Measurements from ENCODE around the gene SERPINB2. TPM values are rescaled to one million over a fixed set of nuclear protein-coding genes. Genes with fewer than 3 reads are reported as not detected.

The SERPINB2 gene
- total RNA-seq, 1 experiment from 2014 or later, result not detected

GRCh38 chr18:63850636-63851035, 36.9 kb upstream of the SERPINB2 start:
- ATAC-seq, result no peak
- Histone ChIP-seq H3K36me3 (ENCODE audit: control insufficient read depth in 1 of 2, insufficient read depth in 2 of 2, low read length in 2 of 2) (no peaks in the 10 kb centered on the region), H3K9me2 (ENCODE audit: insufficient read depth) (no peaks in the 10 kb centered on the region), H3K9ac (ENCODE audit: low read length) (no peak overlapping the region), H4K20me1 (ENCODE audit: insufficient read depth) (no peaks in the 10 kb centered on the region), H3K9me3 (ENCODE audit: control insufficient read depth in 1 of 2, insufficient read depth in 1 of 2, low read depth in 1 of 2, low read length in 2 of 2) (no peaks in the 10 kb centered on the region), H3K27me3 (ENCODE audit: insufficient read depth, low read length) (no peaks in the 10 kb centered on the region), H3K4me2 (ENCODE audit: low read length) (no peak overlapping the region), H3K79me2 (ENCODE audit: insufficient read depth, low read length) (no peaks in the 10 kb centered on the region), H2AFZ (ENCODE audit: low read depth, low read length, poor library complexity, severe bottlenecking) (no peak overlapping the region), H3K4me1 (ENCODE audit: control insufficient read depth in 1 of 2, insufficient read depth in 2 of 2, low read length in 2 of 2) (no peaks in the 10 kb centered on the region), H3K27ac (ENCODE audit: low read depth, low read length) (no peak overlapping the region), H3K4me3 (replicated peaks in 1 of 2; ENCODE audit: low read depth in 1 of 2, low read length in 2 of 2) (no peak overlapping the region)
- intact Hi-C loops (cut with micrococcal nuclease), result loop anchor here (1.0 to 5.0 kb wide), 2 partner anchors 86 to 413 kb away; no protein-coding TSS in a partner anchor
- ChIA-PET RAD21 (ENCODE audit: low non-redundant PET in 1 of 2, low total read pairs in 2 of 2, uncharacterized antibody in 2 of 2, unreplicated experiment in 2 of 2) (no interaction called here), POLR2A (no interaction called here), CTCF (no interaction called here)
- no peak for DNase-seq (ENCODE audit: low read depth, low spot score)
- TF ChIP-seq SP1 (IDR thresholded peaks at IDR 0.05; ENCODE audit: low read depth) (no peak), FOSL1 (IDR thresholded peaks at IDR 0.05; ENCODE audit: low read depth) (no peak), EZH2phosphoT487 (IDR thresholded peaks at IDR 0.05; ENCODE audit: borderline replicate concordance) (no peak), EZH2 (IDR thresholded peaks at IDR 0.05) (no peak), SRF (IDR thresholded peaks at IDR 0.05; ENCODE audit: low read depth) (no peak), CBX3 (IDR thresholded peaks at IDR 0.05; ENCODE audit: low read depth) (no peak), JUND (IDR thresholded peaks at IDR 0.05) (no peak)
- no TSS peak for BruUV-seq (replicated peaks)

- Histone ChIP-seq H3K79me2 (ENCODE audit: insufficient read depth, low read length) (no peaks in the 10 kb centered on the region), H3K9ac (ENCODE audit: low read length) (no peak overlapping the region), H3K36me3 (ENCODE audit: control insufficient read depth in 1 of 2, insufficient read depth in 2 of 2, low read length in 2 of 2) (no peaks in the 10 kb centered on the region), H2AFZ (ENCODE audit: low read depth, low read length, poor library complexity, severe bottlenecking) (no peak overlapping the region), H3K4me3 (replicated peaks in 1 of 2; ENCODE audit: low read depth in 1 of 2, low read length in 2 of 2) (no peak overlapping the region), H3K4me2 (ENCODE audit: low read length) (no peak overlapping the region), H3K4me1 (ENCODE audit: control insufficient read depth in 1 of 2, insufficient read depth in 2 of 2, low read length in 2 of 2) (no peaks in the 10 kb centered on the region), H4K20me1 (ENCODE audit: insufficient read depth) (no peaks in the 10 kb centered on the region), H3K27ac (ENCODE audit: low read depth, low read length) (no peak overlapping the region), H3K27me3 (ENCODE audit: insufficient read depth, low read length) (no peaks in the 10 kb centered on the region), H3K9me3 (ENCODE audit: control insufficient read depth in 1 of 2, insufficient read depth in 1 of 2, low read depth in 1 of 2, low read length in 2 of 2) (no peaks in the 10 kb centered on the region), H3K9me2 (ENCODE audit: insufficient read depth) (no peaks in the 10 kb centered on the region)
- ATAC-seq (no peak), DNase-seq (ENCODE audit: low read depth, low spot score) (no peak)
- POLR2A ChIA-PET, result no interaction called here
- TF ChIP-seq YY1 (IDR thresholded peaks at IDR 0.05; ENCODE audit: extremely low read depth, insufficient replicate concordance, low read depth, low read length) (no peak), RAD21 (IDR thresholded peaks at IDR 0.05; ENCODE audit: low read depth) (no peak), ZNF274 (IDR thresholded peaks at IDR 0.05; ENCODE audit: low read depth, low read length) (no peak), ELF1 (IDR thresholded peaks at IDR 0.05; ENCODE audit: borderline replicate concordance, low read depth) (no peak)
- CTCF ChIA-PET, result no interaction called here
- intact Hi-C loops (cut with micrococcal nuclease), result no loop called here
- RAD21 ChIA-PET (ENCODE audit: low non-redundant PET in 1 of 2, low total read pairs in 2 of 2, uncharacterized antibody in 2 of 2, unreplicated experiment in 2 of 2), result no interaction called here
- BruUV-seq (replicated peaks), result no TSS peak
These were observed 29.0 kb upstream of the SERPINB2 start for GRCh38 chr18:63858456-63858855.
